ENCODE data around the gene BCR. TPM values are rescaled to one million over a fixed set of nuclear protein-coding genes. Genes with fewer than 3 reads are reported as not detected.

The BCR gene
- total RNA-seq, 1 donor from 2014 or later: 118 TPM

- no peak for FAIRE-seq
- Histone ChIP-seq H3K4me3 (ENCODE audit: low read depth, low read length) (no peak overlapping the region), H3K36me3 (ENCODE audit: control insufficient read depth, insufficient read depth, low read length) (peaks cover 13% of the 10 kb centered on the region), H3K27me3 (ENCODE audit: control insufficient read depth, insufficient read depth, low read length) (no peaks in the 10 kb centered on the region)
- no peak for TF ChIP-seq CTCF (IDR thresholded peaks at IDR 0.05; ENCODE audit: insufficient read depth, low read length, severe bottlenecking)
- no peak for DNase-seq (ENCODE audit: low read depth)
These were observed 3.9 kb downstream of the BCR start for GRCh38 chr22:23184100-23184763.

- DNase-seq (ENCODE audit: low read depth) (no peak), FAIRE-seq (no peak)
- Histone ChIP-seq H3K36me3 (ENCODE audit: control insufficient read depth, insufficient read depth, low read length) (peaks cover 13% of the 10 kb centered on the region), H3K27me3 (ENCODE audit: control insufficient read depth, insufficient read depth, low read length) (no peaks in the 10 kb centered on the region), H3K4me3 (ENCODE audit: low read depth, low read length) (no peak overlapping the region)
- no peak for TF ChIP-seq CTCF (IDR thresholded peaks at IDR 0.05; ENCODE audit: insufficient read depth, low read length, severe bottlenecking)
These were observed 4.4 kb downstream of the BCR start for GRCh38 chr22:23184764-23185113.

- Histone ChIP-seq H3K27me3 (ENCODE audit: control insufficient read depth, insufficient read depth, low read length) (no peaks in the 10 kb centered on the region), H3K36me3 (ENCODE audit: control insufficient read depth, insufficient read depth, low read length) (peaks cover 11% of the 10 kb centered on the region), H3K4me3 (ENCODE audit: low read depth, low read length) (no peak overlapping the region)
- no peak for DNase-seq (ENCODE audit: low read depth)
- FAIRE-seq: no peak
- TF ChIP-seq CTCF (IDR thresholded peaks at IDR 0.05; ENCODE audit: insufficient read depth, low read length, severe bottlenecking): no peak
These were observed 6.9 kb downstream of the BCR start for GRCh38 chr22:23187211-23187610.

GRCh38 chr22:23187871-23188700, 7.8 kb downstream of the BCR start:
- no peak for TF ChIP-seq CTCF (IDR thresholded peaks at IDR 0.05; ENCODE audit: insufficient read depth, low read length, severe bottlenecking)
- DNase-seq (ENCODE audit: low read depth) (no peak), FAIRE-seq (no peak)
- Histone ChIP-seq H3K4me3 (ENCODE audit: low read depth, low read length) (no peak overlapping the region), H3K36me3 (ENCODE audit: control insufficient read depth, insufficient read depth, low read length) (peaks cover 11% of the 10 kb centered on the region), H3K27me3 (ENCODE audit: control insufficient read depth, insufficient read depth, low read length) (no peaks in the 10 kb centered on the region)

- no peak for TF ChIP-seq CTCF (IDR thresholded peaks at IDR 0.05; ENCODE audit: insufficient read depth, low read length, severe bottlenecking)
- FAIRE-seq: no peak
- Histone ChIP-seq H3K36me3 (ENCODE audit: control insufficient read depth, insufficient read depth, low read length) (peaks cover 8% of the 10 kb centered on the region), H3K27me3 (ENCODE audit: control insufficient read depth, insufficient read depth, low read length) (no peaks in the 10 kb centered on the region), H3K4me3 (ENCODE audit: low read depth, low read length) (no peak overlapping the region)
- DNase-seq (ENCODE audit: low read depth): no peak
These were observed 10.2 kb downstream of the BCR start for GRCh38 chr22:23190526-23190925.
